Measurements from ENCODE around the gene KRT7. TPM values are rescaled to one million over a fixed set of nuclear protein-coding genes. Genes with fewer than 3 reads are reported as not detected.

Gene KRT7
- total and polyA plus RNA-seq, 2 donors (not counting 1 experiment from before 2014, with no cell fraction given) = not detected

GRCh38 chr12:52241205-52241842 lies 8.3 kb downstream of the KRT7 start:
- Mint-ChIP-seq H3K4me1 (peaks cover 7% of the 10 kb centered on the region), H3K27ac (no peak overlapping the region), H3K4me3 (no peak overlapping the region), H3K9me3 (ENCODE audit: insufficient read depth) (no peaks in the 10 kb centered on the region), H3K27me3 (peaks cover 12% of the 10 kb centered on the region)
- TF ChIP-seq EZH2 (IDR thresholded peaks at IDR 0.05; ENCODE audit: borderline replicate concordance, insufficient read depth, low read depth, low read length, poor library complexity, severe bottlenecking) (no peak), CTCF (IDR thresholded peaks at IDR 0.05) (no peak)
- Histone ChIP-seq H3K9me3 (ENCODE audit: control extremely low read depth in 1 of 3, control insufficient read depth in 2 of 3, insufficient read depth in 1 of 3, low read length in 2 of 3) (no peaks in the 10 kb centered on the region), H3K4me1 (ENCODE audit: control insufficient read depth in 2 of 2, insufficient read depth in 2 of 2, low read length in 2 of 2) (peaks cover 0 to 7% of the 10 kb centered on the region in 2 donors), H2AFZ (ENCODE audit: insufficient read depth, low read depth, low read length, poor library complexity, severe bottlenecking) (no peak overlapping the region), H3K79me2 (ENCODE audit: control insufficient read depth, insufficient read depth, low read length) (no peaks in the 10 kb centered on the region), H3K27ac (ENCODE audit: low read length in 2 of 2) (no peak overlapping the region), H3K36me3 (replicated peaks in 1 of 2; ENCODE audit: control extremely low read depth in 1 of 2, control insufficient read depth in 1 of 2, extremely low read depth in 1 of 2, insufficient read depth in 2 of 2, low read length in 1 of 2) (no peaks in the 10 kb centered on the region), H3K4me2 (replicated peaks; ENCODE audit: low read depth, low read length, poor library complexity, severe bottlenecking) (no peak overlapping the region), H3K4me3 (ENCODE audit: control extremely low read depth in 1 of 5, extremely low read depth in 1 of 5, insufficient read depth in 1 of 5, low read depth in 2 of 5, low read length in 4 of 5) (no peak overlapping the region), H4K20me1 (ENCODE audit: control insufficient read depth, insufficient read depth, low read length, poor library complexity, severe bottlenecking) (no peaks in the 10 kb centered on the region), H3K27me3 (replicated peaks in 1 of 4; ENCODE audit: control extremely low read depth in 1 of 4, control insufficient read depth in 3 of 4, insufficient read depth in 4 of 4, low read length in 3 of 4) (peaks cover 0 to 6% (median 0%) of the 10 kb centered on the region in 4 experiments), H3K9ac (ENCODE audit: low read length) (no peak overlapping the region)
- 89% methylated on average over 9 of the region's 11 CpGs for WGBS (ENCODE audit: insufficient coverage)
- intact Hi-C loops (cut with micrococcal nuclease) = no loop called here
- DNase-seq = no peak
- CTCF ChIA-PET = no interaction called here
- POLR2A ChIA-PET = no interaction called here
- ATAC-seq (ENCODE audit: low read depth) = no peak

- no peak overlapping the region for H3K9ac ChIP-seq (ENCODE audit: low read length)
- no peaks in the 10 kb centered on the region for H3K79me2 ChIP-seq (ENCODE audit: control insufficient read depth, insufficient read depth, low read length)
- no peaks in the 10 kb centered on the region for H4K20me1 ChIP-seq (ENCODE audit: control insufficient read depth, insufficient read depth, low read length, poor library complexity, severe bottlenecking)
- peaks cover 0 to 6% (median 0%) of the 10 kb centered on the region in 4 experiments for H3K27me3 ChIP-seq (replicated peaks in 1 of 4; ENCODE audit: control extremely low read depth in 1 of 4, control insufficient read depth in 3 of 4, insufficient read depth in 4 of 4, low read length in 3 of 4)
- intact Hi-C loops (cut with micrococcal nuclease) = no loop called here
- H3K4me1 Mint-ChIP-seq = peaks cover 7% of the 10 kb centered on the region
- ATAC-seq (ENCODE audit: low read depth) = no peak
- H3K27ac Mint-ChIP-seq = no peak overlapping the region
- no peak overlapping the region for H2AFZ ChIP-seq (ENCODE audit: insufficient read depth, low read depth, low read length, poor library complexity, severe bottlenecking)
- DNase-seq = no peak
- no peak overlapping the region for H3K4me3 ChIP-seq (ENCODE audit: control extremely low read depth in 1 of 5, extremely low read depth in 1 of 5, insufficient read depth in 1 of 5, low read depth in 2 of 5, low read length in 4 of 5)
- H3K9me3 ChIP-seq (ENCODE audit: control extremely low read depth in 1 of 3, control insufficient read depth in 2 of 3, insufficient read depth in 1 of 3, low read length in 2 of 3) = no peaks in the 10 kb centered on the region
- H3K9me3 Mint-ChIP-seq (ENCODE audit: insufficient read depth) = no peaks in the 10 kb centered on the region
- no peak overlapping the region for H3K27ac ChIP-seq (ENCODE audit: low read length in 2 of 2)
- CTCF ChIA-PET = no interaction called here
- H3K36me3 ChIP-seq (replicated peaks in 1 of 2; ENCODE audit: control extremely low read depth in 1 of 2, control insufficient read depth in 1 of 2, extremely low read depth in 1 of 2, insufficient read depth in 2 of 2, low read length in 1 of 2) = no peaks in the 10 kb centered on the region
- H3K4me1 ChIP-seq (ENCODE audit: control insufficient read depth in 2 of 2, insufficient read depth in 2 of 2, low read length in 2 of 2) = peaks cover 0 to 7% of the 10 kb centered on the region in 2 donors
- H3K27me3 Mint-ChIP-seq = peaks cover 19% of the 10 kb centered on the region
- no peak overlapping the region for H3K4me3 Mint-ChIP-seq
- H3K4me2 ChIP-seq (replicated peaks; ENCODE audit: low read depth, low read length, poor library complexity, severe bottlenecking) = no peak overlapping the region
- WGBS (ENCODE audit: insufficient coverage) = 95% methylated on average over 9 of the region's 11 CpGs
- POLR2A ChIA-PET = no interaction called here
- TF ChIP-seq EZH2 (IDR thresholded peaks at IDR 0.05; ENCODE audit: borderline replicate concordance, insufficient read depth, low read depth, low read length, poor library complexity, severe bottlenecking) (no peak), CTCF (IDR thresholded peaks at IDR 0.05) (no peak)
Observed at GRCh38 chr12:52242442-52243258, 9.6 kb downstream of the KRT7 start.
